Peyer's patch (tissue), 4 donors: ENCODE measurements around the gene COL23A1. TPM values are rescaled to one million over a fixed set of nuclear protein-coding genes. Genes with fewer than 3 reads are reported as not detected.
A peak's percentile ranks its signal among the peaks of the same experiment; 100 is the strongest.

Experiments
- DNase-seq, 3 donors: peaks; one replicate each; pipeline ENCODE4 v3.0.0-alpha.2; 2017 to 2019
- H3K27ac ChIP-seq, 4 donors: fragments of 200-600 bp; sonication (generic); one replicate each; pipeline ENCODE4 v1.5.1; 2016 to 2019
- H3K27me3 ChIP-seq, 2 donors: fragments of 200-600 bp; sonication (generic); one replicate each; pipeline ENCODE4 v1.5.1; 2019
- H3K36me3 ChIP-seq, 3 donors: fragments of 200-600 bp; sonication (generic); one replicate each; pipeline ENCODE4 v1.5.1; 2016 to 2019
- H3K4me1 ChIP-seq, 4 donors: fragments of 200-600 bp; sonication (generic); one replicate each; pipeline ENCODE4 v1.5.1; 2016 to 2019
- H3K4me3 ChIP-seq, 4 donors: fragments of 200-600 bp; sonication (generic); 1 replicate in 3 of 4; 2 replicates in 1 of 4; pipeline ENCODE4 v1.5.1; 2016 to 2019; ENCODE audit warnings: mild to moderate bottlenecking in 1 of 4
- H3K9me3 ChIP-seq, 4 donors: fragments of 200-600 bp; sonication (generic); one replicate each; pipeline ENCODE4 v1.5.1; 2016 to 2019; ENCODE audit warnings: mild to moderate bottlenecking in 1 of 4
- CTCF ChIP-seq, 6 experiments: fragments of 450-650 bp in 4 of 6; fragments of 200-600 bp in 2 of 6; sonication (generic) in 1 of 6; IDR thresholded peaks; one replicate each; pipeline ENCODE4 v1.5.1; 2017 to 2019; ENCODE audit warnings: antibody characterized with exemption in 6 of 6, mild to moderate bottlenecking in 3 of 6, moderate library complexity in 1 of 6
- POLR2A ChIP-seq, 2 donors: fragments of 450-650 bp; IDR thresholded peaks; one replicate each; pipeline ENCODE4 v1.5.1; 2017; ENCODE audit warnings: antibody characterized with exemption in 2 of 2, mild to moderate bottlenecking in 2 of 2, moderate library complexity in 2 of 2
- total RNA-seq, 4 donors: library from RNA; depleted of rRNA; stranded (reverse); fragments of >200 nt; gene quantifications; one replicate each; pipeline ENCODE4 v1.1.0, GENCODE V29; 2016

The COL23A1 gene
- total RNA-seq, 4 donors from 2014 or later, result 0.57 to 5.8 (median 1.2) TPM; not detected in 1

GRCh38 chr5:178394074-178394473, 196.1 kb downstream of the COL23A1 start:
- H3K4me1 ChIP-seq, result no peaks in the 10 kb centered on the region
- no peak overlapping the region for H3K27ac ChIP-seq
- no peaks in the 10 kb centered on the region for H3K27me3 ChIP-seq
- TF ChIP-seq CTCF (IDR thresholded peaks at IDR 0.05) (no peak), POLR2A (IDR thresholded peaks at IDR 0.05) (no peak)
- no peak overlapping the region for H3K4me3 ChIP-seq
- DNase-seq, result peak in 1 of 3 donors; percentile 21
- H3K36me3 ChIP-seq, result no peaks in the 10 kb centered on the region
- no peaks in the 10 kb centered on the region for H3K9me3 ChIP-seq

- H3K27me3 ChIP-seq, result no peaks in the 10 kb centered on the region
- no peak for TF ChIP-seq CTCF (IDR thresholded peaks at IDR 0.05)
- no peak for TF ChIP-seq POLR2A (IDR thresholded peaks at IDR 0.05)
- peak in 1 of 3 donors; percentile 42 for DNase-seq
- no peak overlapping the region for H3K27ac ChIP-seq
- H3K4me1 ChIP-seq, result no peaks in the 10 kb centered on the region
- H3K36me3 ChIP-seq, result no peaks in the 10 kb centered on the region
- H3K9me3 ChIP-seq, result no peaks in the 10 kb centered on the region
- no peak overlapping the region for H3K4me3 ChIP-seq
Measured at GRCh38 chr5:178392931-178393394, 197.2 kb downstream of the COL23A1 start.

GRCh38 chr5:178392386-178392785, 197.8 kb downstream of the COL23A1 start:
- Histone ChIP-seq H3K4me1 (no peaks in the 10 kb centered on the region), H3K27ac (no peak overlapping the region)

GRCh38 chr5:178391480-178391879, 198.7 kb downstream of the COL23A1 start:
- no peak overlapping the region for H3K4me3 ChIP-seq
- peak in 1 of 3 donors; percentile 9 for DNase-seq
- no peaks in the 10 kb centered on the region for H3K36me3 ChIP-seq
- H3K27me3 ChIP-seq, result no peaks in the 10 kb centered on the region
- H3K9me3 ChIP-seq, result no peaks in the 10 kb centered on the region
- no peak overlapping the region for H3K27ac ChIP-seq
- no peaks in the 10 kb centered on the region for H3K4me1 ChIP-seq
- TF ChIP-seq CTCF (IDR thresholded peaks at IDR 0.05) (no peak), POLR2A (IDR thresholded peaks at IDR 0.05) (no peak)

More at GRCh38 chr5:178392386-178392785, 197.8 kb downstream of the COL23A1 start:
- Histone ChIP-seq H3K9me3 (no peaks in the 10 kb centered on the region), H3K27me3 (no peaks in the 10 kb centered on the region), H3K4me3 (no peak overlapping the region), H3K36me3 (no peaks in the 10 kb centered on the region)
- TF ChIP-seq POLR2A (IDR thresholded peaks at IDR 0.05), result no peak
- TF ChIP-seq CTCF (IDR thresholded peaks at IDR 0.05), result no peak
- peak in 1 of 3 donors; percentile 26 for DNase-seq

- Histone ChIP-seq H3K9me3 (no peaks in the 10 kb centered on the region), H3K27ac (no peak overlapping the region), H3K4me3 (no peak overlapping the region), H3K27me3 (no peaks in the 10 kb centered on the region), H3K4me1 (no peaks in the 10 kb centered on the region), H3K36me3 (no peaks in the 10 kb centered on the region)
- DNase-seq, result peak in 1 of 3 donors; percentile 31
- no peak for TF ChIP-seq POLR2A (IDR thresholded peaks at IDR 0.05)
- no peak for TF ChIP-seq CTCF (IDR thresholded peaks at IDR 0.05)
Measured at GRCh38 chr5:178389796-178390195, 200.4 kb downstream of the COL23A1 start.
